Fibroblast of lung (primary cell): Measurements from ENCODE around the gene RNF39.

ENCODE experiments used
- EZH2 ChIP-seq: IDR thresholded peaks from 2 replicates; pipeline ENCODE4 v1.5.1; 2012; ENCODE audit warnings: low read length, control low read depth, mild to moderate bottlenecking; ENCODE audit errors: missing control alignments
- TF ChIP-seq, protein P1 (sequence below), 2 donors: IDR thresholded peaks in 1 of 2; conservative IDR thresholded peaks in 1 of 2; 1 replicate in 1 of 2; 2 replicates in 1 of 2; pipeline ENCODE4 v1.5.1; 2011 to 2012; ENCODE audit warnings: low read length in 2 of 2, control low read depth in 1 of 2, inconsistent platforms in 1 of 2, low read depth in 1 of 2, mild to moderate bottlenecking in 1 of 2

DNA sequence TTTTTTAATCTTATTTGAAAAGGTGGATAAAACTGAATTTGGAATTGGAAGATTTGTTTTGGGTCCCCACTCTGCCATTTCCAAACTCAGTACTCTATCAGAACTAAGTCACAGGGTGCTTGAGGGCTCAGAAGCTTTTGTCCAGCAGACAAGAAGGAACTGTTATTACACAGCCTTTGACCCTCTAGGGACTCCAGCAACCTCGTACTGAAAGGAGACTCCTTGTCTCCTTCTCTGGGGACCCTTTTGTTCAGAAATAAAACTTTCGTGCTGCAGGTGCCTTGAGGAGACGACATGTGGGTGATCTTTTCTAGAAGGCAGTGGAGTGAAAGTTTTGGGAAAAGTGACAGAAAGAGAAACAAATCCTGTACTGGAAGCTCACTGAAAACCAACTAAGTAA, 21.9 kb downstream of the RNF39 start:
- TF ChIP-seq, protein P1, sequence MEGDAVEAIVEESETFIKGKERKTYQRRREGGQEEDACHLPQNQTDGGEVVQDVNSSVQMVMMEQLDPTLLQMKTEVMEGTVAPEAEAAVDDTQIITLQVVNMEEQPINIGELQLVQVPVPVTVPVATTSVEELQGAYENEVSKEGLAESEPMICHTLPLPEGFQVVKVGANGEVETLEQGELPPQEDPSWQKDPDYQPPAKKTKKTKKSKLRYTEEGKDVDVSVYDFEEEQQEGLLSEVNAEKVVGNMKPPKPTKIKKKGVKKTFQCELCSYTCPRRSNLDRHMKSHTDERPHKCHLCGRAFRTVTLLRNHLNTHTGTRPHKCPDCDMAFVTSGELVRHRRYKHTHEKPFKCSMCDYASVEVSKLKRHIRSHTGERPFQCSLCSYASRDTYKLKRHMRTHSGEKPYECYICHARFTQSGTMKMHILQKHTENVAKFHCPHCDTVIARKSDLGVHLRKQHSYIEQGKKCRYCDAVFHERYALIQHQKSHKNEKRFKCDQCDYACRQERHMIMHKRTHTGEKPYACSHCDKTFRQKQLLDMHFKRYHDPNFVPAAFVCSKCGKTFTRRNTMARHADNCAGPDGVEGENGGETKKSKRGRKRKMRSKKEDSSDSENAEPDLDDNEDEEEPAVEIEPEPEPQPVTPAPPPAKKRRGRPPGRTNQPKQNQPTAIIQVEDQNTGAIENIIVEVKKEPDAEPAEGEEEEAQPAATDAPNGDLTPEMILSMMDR (conservative IDR thresholded peaks at IDR 0.05 in 1 of 2, IDR thresholded peaks at IDR 0.05 in 1 of 2; ENCODE audit: low read depth in 1 of 2, low read length in 2 of 2): no peak
- no peak for TF ChIP-seq EZH2
